Aorta (tissue), 5 donors: ENCODE measurements around the gene VWA8. TPM values are rescaled to one million over a fixed set of nuclear protein-coding genes. Genes with fewer than 3 reads are reported as not detected.
"Not testable (repeated sequence)": the region's sequence is repeated elsewhere in the genome, so short reads cannot be mapped to it uniquely, and the experiment has no call there.

Experiments used
- ATAC-seq: fragments of 200-7000 bp; cut with Tn5 transposase; one replicate; pipeline ENCODE4 v1.9.1; 2022; ENCODE audit warnings: moderate library complexity; ENCODE audit not compliant: low FRiP score
- DNase-seq, 2 donors: peaks; one replicate each; pipeline ENCODE4 v3.0.0-alpha.2; 2020
- H3K27ac ChIP-seq, 2 donors: one replicate each; pipeline ENCODE4 v1.5.1; 2013; ENCODE audit warnings: low read length in 2 of 2, mild to moderate bottlenecking in 2 of 2, moderate library complexity in 2 of 2, control low read depth in 1 of 2, inconsistent platforms in 1 of 2, low read depth in 1 of 2
- H3K27me3 ChIP-seq, 2 donors: one replicate each; pipeline ENCODE4 v1.6.1; 2013; ENCODE audit warnings: control low read depth in 1 of 2, low read length in 1 of 2, mild to moderate bottlenecking in 1 of 2, moderate library complexity in 1 of 2; ENCODE audit not compliant: insufficient read depth in 2 of 2, control insufficient read depth in 1 of 2
- H3K36me3 ChIP-seq, 2 donors: one replicate each; pipeline ENCODE4 v1.6.1; 2013; ENCODE audit warnings: control low read depth in 1 of 2, low read length in 1 of 2, mild to moderate bottlenecking in 1 of 2; ENCODE audit not compliant: insufficient read depth in 2 of 2, control insufficient read depth in 1 of 2
- H3K4me1 ChIP-seq, 2 donors: one replicate each; pipeline ENCODE4 v1.6.1; 2013; ENCODE audit warnings: low read length in 2 of 2, control low read depth in 1 of 2, mild to moderate bottlenecking in 1 of 2, moderate library complexity in 1 of 2; ENCODE audit not compliant: insufficient read depth in 2 of 2, control insufficient read depth in 1 of 2
- H3K4me3 ChIP-seq, 2 donors: one replicate each; pipeline ENCODE4 v1.5.1; 2013; ENCODE audit warnings: low read length in 2 of 2, control low read depth in 1 of 2, mild to moderate bottlenecking in 1 of 2
- H3K9me3 ChIP-seq: one replicate; pipeline ENCODE4 v1.6.1; 2013; ENCODE audit warnings: mild to moderate bottlenecking, low read length; ENCODE audit not compliant: control insufficient read depth
- WGBS, 2 donors: extraction: QIAGEN DNeasy Blood & Tissue Kit; methylation state at CpG; one replicate each; pipeline ENCODE4 v1.1.7; 2013; 5-methylcytosine and 5-hydroxymethylcytosine counted together
- intact Hi-C, 2 donors: fragments of 100-400 bp; cut with DNase I; formaldehyde crosslinking; loops; one replicate each; pipeline versions ENCODE4 v1.14.2 to v1.15.0; 2022
- polyA plus RNA-seq, 2 donors: library from polyadenylated mRNA; stranded (reverse); fragments of 200-250 nt; gene quantifications; one replicate each; pipeline ENCODE4 v1.2.3, GENCODE V29; 2013
- total RNA-seq, 2 donors: library from RNA; stranded (reverse); fragmentation: NEBNext Ultra II Directional; extraction: Animal tissue kit (Norgen Biotek cat#: 25700); gene quantifications; one replicate each; pipeline ENCODE4 v1.2.1, GENCODE V29; 2021
- donor health status: healthy with polysubstance abuse.
- donor health status: Bipolar disorder and iron deficiency.
- donor health status: DM: no; HTN: no; CAD: no.
- donor health status: DM: no; HTN: no; CAD: no.
- donor health status: DM: yes; HTN: yes; CAD: no.

Gene VWA8
- total and polyA plus RNA-seq, 4 donors: 1.9 to 18.2 (median 9.8) TPM

DNA sequence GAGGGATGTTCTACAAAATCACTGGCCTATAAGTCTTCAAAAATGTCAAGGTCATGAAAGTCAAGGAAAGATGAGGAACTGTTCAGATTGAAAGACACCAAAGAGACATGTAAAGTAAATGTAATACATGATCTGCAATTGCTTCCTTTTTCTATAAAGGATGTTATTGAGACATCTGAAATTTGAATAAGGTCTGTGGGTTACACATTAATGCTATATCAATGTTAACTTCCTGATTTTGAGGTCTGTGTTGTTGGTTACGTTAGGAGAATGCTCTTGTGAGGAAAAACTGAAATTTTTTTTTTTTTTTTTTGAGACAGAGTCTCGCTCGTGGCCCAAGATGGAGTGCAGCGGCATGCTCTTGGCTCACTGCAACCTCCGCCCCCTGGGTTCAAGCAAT lies 306.1 kb downstream of the VWA8 start:
- Histone ChIP-seq H3K4me1 (no peaks in the 10 kb centered on the region), H3K4me3 (no peak overlapping the region), H3K9me3 (no peaks in the 10 kb centered on the region), H3K27me3 (no peaks in the 10 kb centered on the region), H3K36me3 (no peaks in the 10 kb centered on the region), H3K27ac (no peak overlapping the region)
- intact Hi-C loops: loop anchor here (5.0 kb wide), 3 partner anchors 197 to 302 kb away; partner anchors contain the start of gene RGCC (in 1 of the 2)
- ATAC-seq: no peak
- 86 to 93% methylated on average over 5 of the region's 5 CpGs for WGBS, 2 donors
- DNase-seq: no peak

GRCh38 chr13:41652735-41653361 lies 308.1 kb downstream of the VWA8 start:
- Histone ChIP-seq H3K27ac (no peak overlapping the region), H3K4me1 (no peaks in the 10 kb centered on the region), H3K9me3 (no peaks in the 10 kb centered on the region), H3K27me3 (no peaks in the 10 kb centered on the region), H3K36me3 (no peaks in the 10 kb centered on the region), H3K4me3 (no peak overlapping the region)
- intact Hi-C loops: loop anchor here (5.0 kb wide), 3 partner anchors 196 to 301 kb away; partner anchors contain the start of gene RGCC (in 1 of the 2)
- DNase-seq: no peak
- 31 to 36% methylated on average over 4 of the region's 4 CpGs for WGBS, 2 donors
- no peak for ATAC-seq

GRCh38 chr13:41651413-41652058 lies 309.4 kb downstream of the VWA8 start:
- intact Hi-C loops: loop anchor here (5.0 kb wide), 3 partner anchors 194 to 299 kb away; partner anchors contain the start of gene RGCC (in 1 of the 2)
- no peak for ATAC-seq
- 93% methylated on average over 1 of the region's 1 CpG for WGBS, 2 donors

DNA sequence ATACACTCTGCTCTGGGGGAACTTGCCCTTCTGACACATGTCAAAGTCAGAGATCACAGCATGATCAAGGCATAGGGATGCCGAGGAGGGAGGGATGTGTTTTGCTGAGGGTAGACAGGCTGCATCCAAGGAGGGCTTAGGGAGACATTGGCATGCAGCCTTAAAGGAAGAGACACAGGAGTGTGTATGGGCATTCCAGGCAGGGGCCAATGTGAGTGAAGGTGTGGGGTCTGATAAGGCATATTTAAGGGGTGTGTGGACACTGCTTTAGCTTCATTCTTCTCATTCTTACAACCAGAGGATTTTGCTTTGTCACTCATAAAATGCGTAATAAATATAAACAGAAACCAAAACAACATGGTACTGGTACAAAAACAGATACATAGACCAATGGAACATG lies 310.2 kb downstream of the VWA8 start:
- Histone ChIP-seq H3K27ac (no peak overlapping the region), H3K36me3 (no peaks in the 10 kb centered on the region), H3K4me3 (no peak overlapping the region), H3K4me1 (no peaks in the 10 kb centered on the region), H3K27me3 (no peaks in the 10 kb centered on the region), H3K9me3 (no peaks in the 10 kb centered on the region)
- no peak for DNase-seq
- ATAC-seq: no peak
- intact Hi-C loops: loop anchor here (5.0 kb wide), 3 partner anchors 193 to 298 kb away; partner anchors contain the start of gene RGCC (in 1 of the 2)
- 94 to 96% methylated on average over 2 of the region's 2 CpGs for WGBS, 2 donors

More at GRCh38 chr13:41651413-41652058, 309.4 kb downstream of the VWA8 start:
- Histone ChIP-seq H3K27me3 (no peaks in the 10 kb centered on the region), H3K4me3 (no peak overlapping the region), H3K27ac (no peak overlapping the region), H3K4me1 (no peaks in the 10 kb centered on the region), H3K9me3 (no peaks in the 10 kb centered on the region), H3K36me3 (no peaks in the 10 kb centered on the region)
- DNase-seq: no peak

DNA sequence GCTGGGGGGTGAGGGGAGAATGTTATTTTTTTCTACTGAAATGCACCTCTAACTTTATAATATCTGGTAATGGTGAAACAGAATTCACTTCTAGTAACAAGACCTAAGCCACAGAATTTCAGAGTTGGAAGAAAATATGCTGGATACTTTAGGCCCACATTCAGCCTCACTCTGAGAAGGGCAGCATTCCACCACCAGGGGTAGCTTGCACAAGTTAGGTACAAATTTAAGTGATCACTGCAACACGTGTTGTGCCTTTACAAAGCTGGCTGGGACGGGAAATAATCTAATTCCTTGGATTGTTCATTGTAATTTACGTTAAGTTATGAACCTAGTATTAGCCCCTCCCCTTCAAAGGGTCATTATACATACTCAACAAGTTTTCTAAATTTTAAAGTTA lies 311.2 kb downstream of the VWA8 start:
- no peak overlapping the region for H3K4me3 ChIP-seq
- H3K9me3 ChIP-seq: no peaks in the 10 kb centered on the region
- ATAC-seq (no peak), DNase-seq (no peak)
- intact Hi-C loops: loop anchor here (5.0 to 10.0 kb wide), 5 partner anchors 155 to 297 kb away; partner anchors contain the start of gene RGCC (in 1 of the 2)
- no peak overlapping the region for H3K27ac ChIP-seq
- H3K4me1 ChIP-seq: peaks cover 0 to 3% of the 10 kb centered on the region in 2 donors
- no peaks in the 10 kb centered on the region for H3K36me3 ChIP-seq
- no peaks in the 10 kb centered on the region for H3K27me3 ChIP-seq
- WGBS, 2 donors: 80 to 83% methylated on average over 3 of the region's 3 CpGs

GRCh38 chr13:41648314-41648935 lies 312.5 kb downstream of the VWA8 start:
- intact Hi-C loops: loop anchor here (10.0 kb wide), 2 partner anchors 154 to 184 kb away; no protein-coding TSS in a partner anchor
- no peak for DNase-seq
- peaks cover 0 to 3% of the 10 kb centered on the region in 2 donors for H3K4me1 ChIP-seq

GRCh38 chr13:41647699-41648313 lies 313.1 kb downstream of the VWA8 start:
- intact Hi-C loops: loop anchor here (10.0 kb wide), 2 partner anchors 153 to 183 kb away; no protein-coding TSS in a partner anchor
- not testable (repeated sequence) for H3K4me1 ChIP-seq, ATAC-seq, DNase-seq, H3K9me3 ChIP-seq, H3K27ac ChIP-seq, H3K27me3 ChIP-seq, H3K4me3 ChIP-seq, H3K36me3 ChIP-seq
- 47 to 53% methylated on average over 10 of the region's 10 CpGs for WGBS, 2 donors

More at GRCh38 chr13:41648314-41648935, 312.5 kb downstream of the VWA8 start:
- H3K27ac ChIP-seq: no peak overlapping the region
- no peak for ATAC-seq
- WGBS, 2 donors: 29 to 32% methylated on average over 5 of the region's 5 CpGs
- H3K9me3 ChIP-seq: no peaks in the 10 kb centered on the region
- H3K27me3 ChIP-seq: no peaks in the 10 kb centered on the region
- no peak overlapping the region for H3K4me3 ChIP-seq
- H3K36me3 ChIP-seq: no peaks in the 10 kb centered on the region

DNA sequence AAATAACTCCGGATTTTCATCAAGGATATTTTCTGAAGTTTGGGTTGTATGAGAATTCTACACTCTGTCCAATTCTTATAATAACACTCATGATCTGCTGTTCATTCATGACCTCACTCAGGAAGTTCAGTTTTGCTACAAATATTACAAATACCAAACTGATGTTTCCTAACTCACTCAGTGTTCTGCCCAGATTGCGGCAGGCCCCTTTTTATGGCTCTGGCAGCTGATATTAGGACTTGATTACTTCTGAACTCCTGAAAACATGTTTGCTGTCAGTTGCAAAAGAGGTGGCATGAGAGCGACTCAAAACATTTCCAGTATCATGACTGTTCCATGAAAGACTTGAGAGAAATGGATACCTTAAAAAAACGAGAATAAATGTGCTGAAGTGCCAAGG lies 315.6 kb downstream of the VWA8 start:
- Histone ChIP-seq H3K27me3 (no peaks in the 10 kb centered on the region), H3K9me3 (no peaks in the 10 kb centered on the region), H3K36me3 (no peaks in the 10 kb centered on the region), H3K4me3 (no peak overlapping the region), H3K4me1 (peaks cover 0 to 3% of the 10 kb centered on the region in 2 donors), H3K27ac (peak overlapping the region; percentile 40 to 67)
- 5% methylated on average over 4 of the region's 4 CpGs for WGBS, 2 donors
- DNase-seq: peak in 1 of 2 donors; percentile 60
- intact Hi-C loops: loop anchor here (10.0 kb wide), 2 partner anchors 151 to 181 kb away; no protein-coding TSS in a partner anchor
- ATAC-seq: peak; percentile 81
